Neural progenitor cell (in vitro differentiated cells): ENCODE measurements around the gene URB1. TPM values are rescaled to one million over a fixed set of nuclear protein-coding genes. Genes with fewer than 3 reads are reported as not detected.

Experiments
- DNase-seq: peaks from one replicate; pipeline ENCODE4 v3.0.0-alpha.2; 2016; ENCODE audit warnings: low spot score
- H2AFZ ChIP-seq: fragments of 200-600 bp; sonication (generic); replicated peaks from 2 replicates; pipeline ENCODE4 v1.6.1; 2016; ENCODE audit warnings: antibody characterized with exemption
- H3F3A ChIP-seq: fragments of 200-600 bp; sonication (generic); 2 replicates; pipeline ENCODE4 v1.6.1; 2016; ENCODE audit warnings: antibody characterized with exemption, low read depth
- H3K27ac ChIP-seq: fragments of 200-600 bp; sonication (generic); 2 replicates; pipeline ENCODE4 v1.5.1; 2016; ENCODE audit warnings: mild to moderate bottlenecking
- H3K27me3 ChIP-seq: fragments of 200-600 bp; sonication (generic); 2 replicates; pipeline ENCODE4 v1.6.1; 2016; ENCODE audit warnings: mild to moderate bottlenecking, moderate library complexity
- H3K36me3 ChIP-seq: fragments of 200-600 bp; sonication (generic); 2 replicates; pipeline ENCODE4 v1.5.1; 2016
- H3K4me1 ChIP-seq: fragments of 200-600 bp; sonication (generic); 2 replicates; pipeline ENCODE4 v1.6.1; 2016; ENCODE audit warnings: mixed run types
- H3K4me2 ChIP-seq: fragments of 200-600 bp; sonication (generic); 2 replicates; pipeline ENCODE4 v1.6.1; 2016
- H3K4me3 ChIP-seq: fragments of 200-600 bp; sonication (generic); 2 replicates; pipeline ENCODE4 v1.5.1; 2016
- H3K79me2 ChIP-seq: fragments of 200-600 bp; sonication (generic); 2 replicates; pipeline ENCODE4 v1.6.1; 2016; ENCODE audit warnings: low read depth
- H3K9ac ChIP-seq: fragments of 200-600 bp; sonication (generic); 2 replicates; pipeline ENCODE4 v1.6.1; 2016
- H3K9me3 ChIP-seq: fragments of 200-600 bp; sonication (generic); 2 replicates; pipeline ENCODE4 v1.5.1; 2016; ENCODE audit warnings: low read depth
- H4K20me1 ChIP-seq: fragments of 200-600 bp; sonication (generic); 2 replicates; pipeline ENCODE4 v1.6.1; 2016; ENCODE audit warnings: low read depth
- H3K27ac Mint-ChIP-seq: 3 replicates; pipeline ENCODE4 v1.8.0; 2021; ENCODE audit warnings: mixed read lengths
- H3K27me3 Mint-ChIP-seq: 2 replicates; pipeline ENCODE4 v1.8.0; 2022; ENCODE audit warnings: low read depth, mild to moderate bottlenecking, inconsistent platforms, moderate library complexity, mixed read lengths; ENCODE audit not compliant: insufficient read depth
- H3K36me3 Mint-ChIP-seq: 3 replicates; pipeline ENCODE4 v1.8.0; 2021; ENCODE audit warnings: mixed read lengths
- H3K4me1 Mint-ChIP-seq: 3 replicates; pipeline ENCODE4 v1.8.0; 2021; ENCODE audit warnings: mixed read lengths
- H3K4me3 Mint-ChIP-seq: 3 replicates; pipeline ENCODE4 v1.8.0; 2021; ENCODE audit warnings: mild to moderate bottlenecking, moderate library complexity, mixed read lengths
- H3K9me3 Mint-ChIP-seq: 3 replicates; pipeline ENCODE4 v1.8.0; 2020; ENCODE audit warnings: mixed read lengths
- CTCF ChIP-seq: fragments of 200-600 bp; sonication (generic); IDR thresholded peaks from 2 replicates; pipeline ENCODE4 v1.5.1; 2017; ENCODE audit warnings: antibody characterized with exemption, mild to moderate bottlenecking
- EZH2 ChIP-seq: fragments of 200-600 bp; sonication (generic); IDR thresholded peaks from 2 replicates; pipeline ENCODE4 v1.6.1; 2017; ENCODE audit warnings: antibody characterized with exemption, mild to moderate bottlenecking, moderate library complexity
- EZH2phosphoT487 ChIP-seq: fragments of 200-600 bp; sonication (generic); IDR thresholded peaks from 2 replicates; pipeline ENCODE4 v1.6.1; 2017; ENCODE audit warnings: antibody characterized with exemption
- total RNA-seq: library from RNA; depleted of rRNA; stranded (reverse); fragments of >200 nt; gene quantifications from 2 replicates; pipeline ENCODE4 v1.2.3, GENCODE V29; 2015; ENCODE audit warnings: low replicate concordance

The URB1 gene
- total RNA-seq, 1 donor from 2014 or later: 7.7 TPM

GRCh38 chr21:32348604-32349332 is 44.0 kb downstream of the URB1 start:
- Histone ChIP-seq H3K4me2 (no peak overlapping the region), H4K20me1 (no peaks in the 10 kb centered on the region), H3F3A (no peaks in the 10 kb centered on the region), H3K4me3 (no peak overlapping the region), H3K4me1 (no peaks in the 10 kb centered on the region), H3K27me3 (no peaks in the 10 kb centered on the region), H3K36me3 (peaks cover 7% of the 10 kb centered on the region), H3K9ac (no peak overlapping the region), H3K79me2 (no peaks in the 10 kb centered on the region), H2AFZ (no peak overlapping the region), H3K27ac (no peak overlapping the region), H3K9me3 (no peaks in the 10 kb centered on the region)
- Mint-ChIP-seq H3K4me3 (no peak overlapping the region), H3K36me3 (peaks cover 51% of the 10 kb centered on the region), H3K4me1 (no peaks in the 10 kb centered on the region), H3K9me3 (peaks cover 12% of the 10 kb centered on the region), H3K27ac (no peak overlapping the region), H3K27me3 (no peaks in the 10 kb centered on the region)
- DNase-seq: no peak
- no peak for TF ChIP-seq EZH2
- TF ChIP-seq EZH2phosphoT487: no peak
- TF ChIP-seq CTCF: no peak

- H4K20me1 ChIP-seq: no peaks in the 10 kb centered on the region
- TF ChIP-seq CTCF (no peak), EZH2 (no peak), EZH2phosphoT487 (no peak)
- no peaks in the 10 kb centered on the region for H3F3A ChIP-seq
- Mint-ChIP-seq H3K4me1 (no peaks in the 10 kb centered on the region), H3K27ac (no peak overlapping the region), H3K27me3 (no peaks in the 10 kb centered on the region), H3K4me3 (no peak overlapping the region), H3K36me3 (peaks cover 55% of the 10 kb centered on the region), H3K9me3 (peaks cover 14% of the 10 kb centered on the region)
- no peak overlapping the region for H3K27ac ChIP-seq
- H3K36me3 ChIP-seq: peaks cover 7% of the 10 kb centered on the region
- no peaks in the 10 kb centered on the region for H3K4me1 ChIP-seq
- DNase-seq: no peak
- no peak overlapping the region for H3K4me2 ChIP-seq
- H3K4me3 ChIP-seq: no peak overlapping the region
- H3K9ac ChIP-seq: no peak overlapping the region
- H3K79me2 ChIP-seq: no peaks in the 10 kb centered on the region
- no peak overlapping the region for H2AFZ ChIP-seq
- H3K9me3 ChIP-seq: no peaks in the 10 kb centered on the region
- H3K27me3 ChIP-seq: no peaks in the 10 kb centered on the region
Measured at GRCh38 chr21:32347977-32348376, 44.8 kb downstream of the URB1 start.

- Mint-ChIP-seq H3K36me3 (peaks cover 56% of the 10 kb centered on the region), H3K4me3 (no peak overlapping the region), H3K4me1 (no peaks in the 10 kb centered on the region), H3K9me3 (peaks cover 14% of the 10 kb centered on the region), H3K27ac (no peak overlapping the region), H3K27me3 (no peaks in the 10 kb centered on the region)
- no peaks in the 10 kb centered on the region for H3F3A ChIP-seq
- no peaks in the 10 kb centered on the region for H3K79me2 ChIP-seq
- H3K27me3 ChIP-seq: no peaks in the 10 kb centered on the region
- H3K4me3 ChIP-seq: no peak overlapping the region
- no peaks in the 10 kb centered on the region for H4K20me1 ChIP-seq
- DNase-seq: no peak
- peaks cover 7% of the 10 kb centered on the region for H3K36me3 ChIP-seq
- H3K27ac ChIP-seq: no peak overlapping the region
- H3K4me1 ChIP-seq: no peaks in the 10 kb centered on the region
- H3K9ac ChIP-seq: no peak overlapping the region
- TF ChIP-seq EZH2 (no peak), EZH2phosphoT487 (no peak), CTCF (no peak)
- no peak overlapping the region for H3K4me2 ChIP-seq
- no peaks in the 10 kb centered on the region for H3K9me3 ChIP-seq
- H2AFZ ChIP-seq: no peak overlapping the region
Measured at GRCh38 chr21:32347351-32347750, 45.5 kb downstream of the URB1 start.
